ENCODE data around the gene FAM163A. TPM values are rescaled to one million over a fixed set of nuclear protein-coding genes. Genes with fewer than 3 reads are reported as not detected.

FAM163A gene
- total RNA-seq, 1 experiment from 2014 or later = not detected

DNA sequence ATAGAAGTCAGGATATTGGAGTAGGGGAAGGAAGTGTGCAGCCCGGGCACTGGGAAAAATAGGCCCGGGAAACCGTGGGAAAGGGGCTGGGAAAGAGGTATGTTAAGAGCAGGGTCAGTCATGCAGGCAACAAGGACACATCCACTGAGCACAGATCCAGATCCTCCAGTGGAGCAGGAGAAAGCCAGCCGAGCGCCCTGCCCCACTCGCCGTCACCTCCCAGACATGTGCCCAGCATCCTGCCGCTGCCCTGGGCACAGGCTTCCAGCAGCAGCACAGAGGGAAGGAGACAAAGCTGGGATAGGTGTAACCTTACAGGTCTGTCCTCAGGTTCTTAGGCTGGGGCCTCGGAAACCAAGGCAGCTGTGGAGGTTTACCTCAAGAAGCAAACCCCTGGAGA lies 64.2 kb downstream of the FAM163A start:
- POLR2A ChIA-PET = no interaction called here
- CTCF ChIA-PET = interaction anchor here (3.0 to 8.7 kb wide), 2 partner anchors 7 to 101 kb away, joined by 13 to 479 read pairs; no protein-coding TSS in a partner anchor
- ATAC-seq = no peak

More for the DNA sequence above, 64.2 kb downstream of the FAM163A start:
- Histone ChIP-seq H2AFZ (ENCODE audit: low read depth, low read length, poor library complexity, severe bottlenecking) (no peak overlapping the region), H3K27ac (ENCODE audit: low read depth, low read length) (no peak overlapping the region), H3K4me1 (ENCODE audit: control insufficient read depth in 1 of 2, insufficient read depth in 2 of 2, low read length in 2 of 2) (peaks cover 0 to 13% of the 10 kb centered on the region in 2 experiments; a peak in 2 of 4 replicates), H3K4me2 (ENCODE audit: low read length) (no peak overlapping the region), H4K20me1 (ENCODE audit: insufficient read depth) (no peaks in the 10 kb centered on the region), H3K36me3 (ENCODE audit: control insufficient read depth in 1 of 2, insufficient read depth in 2 of 2, low read length in 2 of 2) (no peaks in the 10 kb centered on the region), H3K9me2 (ENCODE audit: insufficient read depth) (no peaks in the 10 kb centered on the region), H3K9ac (ENCODE audit: low read length) (no peak overlapping the region), H3K4me3 (replicated peaks in 1 of 2; ENCODE audit: low read depth in 1 of 2, low read length in 2 of 2) (no peak overlapping the region), H3K9me3 (ENCODE audit: control insufficient read depth in 1 of 2, insufficient read depth in 1 of 2, low read depth in 1 of 2, low read length in 2 of 2) (no peaks in the 10 kb centered on the region), H3K79me2 (ENCODE audit: insufficient read depth, low read length) (no peaks in the 10 kb centered on the region), H3K27me3 (ENCODE audit: insufficient read depth, low read length) (0 out of 2 replicates have a peak, but pooled peaks cover 3% of the 10 kb centered on the region)
- BruUV-seq (replicated peaks) = no TSS peak
- intact Hi-C loops (cut with micrococcal nuclease) = no loop called here
- DNase-seq (ENCODE audit: low read depth, low spot score) = no peak
- RAD21 ChIA-PET (ENCODE audit: low non-redundant PET in 1 of 2, low total read pairs in 2 of 2, uncharacterized antibody in 2 of 2, unreplicated experiment in 2 of 2) = no interaction called here
- no peak for TF ChIP-seq JUND (IDR thresholded peaks at IDR 0.05)
- no peak for TF ChIP-seq EZH2phosphoT487 (IDR thresholded peaks at IDR 0.05; ENCODE audit: borderline replicate concordance)
- no peak for TF ChIP-seq POLR2AphosphoS5 (IDR thresholded peaks at IDR 0.05; ENCODE audit: low read depth, low read length)
- no peak for TF ChIP-seq CTCF (IDR thresholded peaks at IDR 0.05 in 2 of 3, conservative IDR thresholded peaks at IDR 0.05 in 1 of 3; ENCODE audit: borderline replicate concordance in 1 of 3, insufficient read depth in 1 of 3, low read depth in 2 of 3, low read length in 2 of 3)
- TF ChIP-seq YY1 (IDR thresholded peaks at IDR 0.05; ENCODE audit: extremely low read depth, insufficient replicate concordance, low read depth, low read length) = no peak
